Upper lobe of right lung (tissue), 1 donor: Measurements from ENCODE around the gene SSPN. TPM values are rescaled to one million over a fixed set of nuclear protein-coding genes. Genes with fewer than 3 reads are reported as not detected.

Source experiments
- ATAC-seq: fragments of 200-7000 bp; cut with Tn5 transposase; one replicate; pipeline ENCODE4 v1.9.1; 2020; ENCODE audit warnings: mild to moderate bottlenecking, moderate library complexity
- DNase-seq: peaks from one replicate; pipeline ENCODE4 v3.0.0-alpha.2; 2020
- H3K27ac ChIP-seq: fragments of 200-600 bp; one replicate; pipeline ENCODE4 v1.8.0; 2022
- H3K27me3 ChIP-seq: fragments of 200-600 bp; one replicate; pipeline ENCODE4 v1.8.0; 2022; ENCODE audit warnings: mild to moderate bottlenecking
- H3K36me3 ChIP-seq: fragments of 200-600 bp; one replicate; pipeline ENCODE4 v1.8.0; 2022
- H3K4me1 ChIP-seq: fragments of 200-600 bp; one replicate; pipeline ENCODE4 v1.8.0; 2022
- H3K4me3 ChIP-seq: fragments of 200-600 bp; one replicate; pipeline ENCODE4 v1.8.0; 2022; ENCODE audit warnings: mild to moderate bottlenecking
- H3K9me3 ChIP-seq: fragments of 200-600 bp; one replicate; pipeline ENCODE4 v1.8.0; 2022
- CTCF ChIP-seq: fragments of 200-600 bp; IDR thresholded peaks from one replicate; pipeline ENCODE4 v1.8.0; 2022; ENCODE audit warnings: antibody characterized with exemption
- intact Hi-C: fragments of 100-400 bp; cut with DNase I; formaldehyde crosslinking; loops from one replicate; pipeline ENCODE4 v1.11.0; 2022
- total RNA-seq: library from RNA; stranded (reverse); fragmentation: NEBNext Ultra II Directional; extraction: Animal tissue kit (Norgen Biotek cat#: 25700); gene quantifications from one replicate; pipeline ENCODE4 v1.2.1, GENCODE V29; 2021
- donor health status: DM: no; HTN: yes; CAD: no; lungs with severe emphysema.

SSPN gene
- total RNA-seq, 1 donor from 2014 or later: 15.6 TPM

- intact Hi-C loops: no loop called here
- Histone ChIP-seq H3K4me3 (no peak overlapping the region), H3K27me3 (no peaks in the 10 kb centered on the region), H3K36me3 (no peaks in the 10 kb centered on the region), H3K4me1 (no peaks in the 10 kb centered on the region), H3K27ac (no peak overlapping the region), H3K9me3 (no peaks in the 10 kb centered on the region)
- TF ChIP-seq CTCF: no peak
- no peak for ATAC-seq
- DNase-seq: no peak
These were observed 87.1 kb downstream of the SSPN start for GRCh38 chr12:26282339-26282940.

- intact Hi-C loops: no loop called here
- ATAC-seq (no peak), DNase-seq (no peak)
- Histone ChIP-seq H3K4me3 (no peak overlapping the region), H3K27ac (no peak overlapping the region), H3K36me3 (no peaks in the 10 kb centered on the region), H3K9me3 (no peaks in the 10 kb centered on the region), H3K27me3 (no peaks in the 10 kb centered on the region), H3K4me1 (peaks cover under 1% of the 10 kb centered on the region)
- no peak for TF ChIP-seq CTCF
These were observed 87.7 kb downstream of the SSPN start for GRCh38 chr12:26283046-26283445.

GRCh38 chr12:26283617-26284016 lies 88.2 kb downstream of the SSPN start:
- Histone ChIP-seq H3K36me3 (no peaks in the 10 kb centered on the region), H3K27ac (no peak overlapping the region), H3K4me3 (no peak overlapping the region), H3K27me3 (no peaks in the 10 kb centered on the region), H3K9me3 (no peaks in the 10 kb centered on the region), H3K4me1 (peaks cover 6% of the 10 kb centered on the region)
- no peak for TF ChIP-seq CTCF
- ATAC-seq: no peak
- no peak for DNase-seq
- intact Hi-C loops: no loop called here

GRCh38 chr12:26285401-26285800 lies 90.0 kb downstream of the SSPN start:
- no peak for TF ChIP-seq CTCF
- Histone ChIP-seq H3K36me3 (no peaks in the 10 kb centered on the region), H3K27ac (no peak overlapping the region), H3K4me1 (peaks cover 6% of the 10 kb centered on the region), H3K27me3 (no peaks in the 10 kb centered on the region), H3K9me3 (no peaks in the 10 kb centered on the region), H3K4me3 (no peak overlapping the region)
- intact Hi-C loops: no loop called here
- ATAC-seq (no peak), DNase-seq (no peak)

- intact Hi-C loops: no loop called here
- H3K27me3 ChIP-seq: no peaks in the 10 kb centered on the region
- H3K9me3 ChIP-seq: no peaks in the 10 kb centered on the region
- no peak for ATAC-seq
- TF ChIP-seq CTCF: no peak
- no peak overlapping the region for H3K4me3 ChIP-seq
- H3K4me1 ChIP-seq: peaks cover 6% of the 10 kb centered on the region
- H3K36me3 ChIP-seq: no peaks in the 10 kb centered on the region
- DNase-seq: no peak
- H3K27ac ChIP-seq: no peak overlapping the region
These were observed 90.8 kb downstream of the SSPN start for GRCh38 chr12:26286186-26286585.
